IMR-90 (cell line): ENCODE measurements around the gene PDE4B. TPM values are rescaled to one million over a fixed set of nuclear protein-coding genes. Genes with fewer than 3 reads are reported as not detected.

Experiments used
- ATAC-seq: fragments of 200-7000 bp; cut with Tn5 transposase; 2 replicates; pipeline ENCODE4 v1.9.1; 2020; ENCODE audit warnings: low read depth, mild to moderate bottlenecking, moderate library complexity
- BruUV-seq: library from RNA; stranded (reverse); fragments of 400-500 nt; replicated peaks from 2 replicates; lab custom pipeline; 2021; lab: Mats Ljungman, UMichigan
- CTCF ChIA-PET: fragments of 300-600 bp; formaldehyde crosslinking; extraction: SDS; loops from one replicate; lab custom pipeline; 2021; ENCODE audit warnings: antibody characterized with exemption; lab: Yijun Ruan, JAX
- POLR2A ChIA-PET: fragments of 300-600 bp; sonication (Branson Sonifier 250); formaldehyde crosslinking; loops from one replicate; lab custom pipeline; 2022; ENCODE audit warnings: antibody characterized with exemption; ENCODE audit not compliant: unreplicated experiment; lab: Charles Lee
- DNase-seq: peaks from one replicate; pipeline ENCODE4 v3.0.0; 2013
- H2AFZ ChIP-seq: replicated peaks from 2 replicates; pipeline ENCODE3; 2013; ENCODE audit warnings: low read length, mild to moderate bottlenecking; ENCODE audit not compliant: poor library complexity
- H2AK5ac ChIP-seq: 2 replicates; pipeline ENCODE4 v1.6.1; 2013; ENCODE audit warnings: low read depth, low read length, inconsistent platforms
- H2AK9ac ChIP-seq: replicated peaks from 2 replicates; pipeline ENCODE3; 2013; ENCODE audit warnings: mild to moderate bottlenecking, low read depth, low read length, moderate library complexity; ENCODE audit not compliant: poor library complexity
- H2BK120ac ChIP-seq: 2 replicates; pipeline ENCODE4 v1.6.1; 2013; ENCODE audit warnings: low read depth, low read length, inconsistent platforms
- H2BK15ac ChIP-seq: 3 replicates; pipeline ENCODE4 v1.6.1; 2013; ENCODE audit warnings: low read depth, low read length, inconsistent platforms
- H2BK20ac ChIP-seq: 2 replicates; pipeline ENCODE4 v1.6.1; 2013; ENCODE audit warnings: low read depth, mild to moderate bottlenecking, inconsistent platforms, low read length, moderate library complexity
- H2BK5ac ChIP-seq: 2 replicates; pipeline ENCODE4 v1.6.1; 2013; ENCODE audit warnings: mild to moderate bottlenecking, low read depth, low read length, inconsistent platforms; ENCODE audit not compliant: poor library complexity, severe bottlenecking
- H3K14ac ChIP-seq: replicated peaks from 2 replicates; pipeline ENCODE4 v1.6.1; 2013; ENCODE audit warnings: low read depth, low read length, inconsistent platforms
- H3K18ac ChIP-seq: 2 replicates; pipeline ENCODE4 v1.6.1; 2013; ENCODE audit warnings: low read depth, low read length, control low read depth
- H3K23ac ChIP-seq: 2 replicates; pipeline ENCODE4 v1.6.1; 2013; ENCODE audit warnings: low read depth, low read length, inconsistent platforms
- H3K27ac ChIP-seq: 2 replicates; pipeline ENCODE4 v1.5.1; 2013; ENCODE audit warnings: mild to moderate bottlenecking, control low read depth, low read length; ENCODE audit not compliant: insufficient read depth
- H3K27me3 ChIP-seq: 2 replicates; pipeline ENCODE4 v1.6.1; 2013; ENCODE audit warnings: low read length; ENCODE audit not compliant: control insufficient read depth, insufficient read depth
- H3K36me3 ChIP-seq: 2 replicates; pipeline ENCODE4 v1.6.1; 2013; ENCODE audit warnings: low read length, mixed read lengths; ENCODE audit not compliant: control insufficient read depth, insufficient read depth
- H3K4ac ChIP-seq: 2 replicates; pipeline ENCODE4 v1.6.1; 2013; ENCODE audit warnings: low read depth, low read length, inconsistent platforms
- H3K4me1 ChIP-seq: 2 replicates; pipeline ENCODE4 v1.6.1; 2013; ENCODE audit warnings: low read length, mixed read lengths; ENCODE audit not compliant: control insufficient read depth, insufficient read depth
- H3K4me2 ChIP-seq: 2 replicates; pipeline ENCODE4 v1.6.1; 2013; ENCODE audit warnings: low read depth, mild to moderate bottlenecking, control low read depth, low read length, moderate library complexity
- H3K4me3 ChIP-seq: 2 replicates; pipeline ENCODE4 v1.5.1; 2013; ENCODE audit warnings: low read depth, mild to moderate bottlenecking, control low read depth, low read length, moderate library complexity; ENCODE audit not compliant: insufficient read depth
- H3K56ac ChIP-seq: 2 replicates; pipeline ENCODE4 v1.6.1; 2013; ENCODE audit warnings: low read length, inconsistent platforms; ENCODE audit not compliant: insufficient read depth; ENCODE audit errors: extremely low read depth
- H3K79me1 ChIP-seq, 2 experiments: 2 replicates each; pipeline ENCODE4 v1.6.1; 2013; ENCODE audit warnings: low read length in 2 of 2, inconsistent platforms in 1 of 2, low read depth in 1 of 2
- H3K9ac ChIP-seq: 2 replicates; pipeline ENCODE4 v1.6.1; 2013; ENCODE audit warnings: low read depth, low read length, control low read depth
- H3K9me1 ChIP-seq: 2 replicates; pipeline ENCODE4 v1.6.1; 2013; ENCODE audit warnings: low read length, inconsistent platforms; ENCODE audit not compliant: insufficient read depth
- H3K9me3 ChIP-seq: 2 replicates; pipeline ENCODE4 v1.6.1; 2013; ENCODE audit warnings: low read length; ENCODE audit not compliant: control insufficient read depth, insufficient read depth
- H4K20me1 ChIP-seq: 2 replicates; pipeline ENCODE4 v1.6.1; 2013; ENCODE audit warnings: low read length, inconsistent platforms; ENCODE audit not compliant: insufficient read depth
- H4K5ac ChIP-seq: 2 replicates; pipeline ENCODE4 v1.6.1; 2013; ENCODE audit warnings: mild to moderate bottlenecking, low read depth, low read length, control low read depth
- H4K8ac ChIP-seq, 2 experiments: 2 replicates each; pipeline ENCODE4 v1.6.1; 2013; ENCODE audit warnings: low read depth in 2 of 2, low read length in 2 of 2, control low read depth in 1 of 2, inconsistent platforms in 1 of 2
- H4K91ac ChIP-seq: 2 replicates; pipeline ENCODE4 v1.6.1; 2013; ENCODE audit warnings: low read depth, low read length, inconsistent platforms; ENCODE audit not compliant: insufficient read depth
- BHLHE40 ChIP-seq: fragments of 150-350 bp; IDR thresholded peaks from 2 replicates; pipeline ENCODE4 v1.6.1; 2016; ENCODE audit warnings: mild to moderate bottlenecking, low read depth, low read length
- CEBPB ChIP-seq: IDR thresholded peaks from 2 replicates; pipeline ENCODE4 v1.6.1; 2012; ENCODE audit warnings: low read depth, low read length, improper control_type of control experiment
- CHD1 ChIP-seq: IDR thresholded peaks from 2 replicates; pipeline ENCODE4 v1.6.1; 2012; ENCODE audit warnings: low read depth, low read length, improper control_type of control experiment
- CTCF ChIP-seq: conservative IDR thresholded peaks from 2 replicates; pipeline ENCODE4 v1.5.1; 2012; ENCODE audit warnings: mild to moderate bottlenecking, low read depth, low read length, improper control_type of control experiment
- ELK1 ChIP-seq: fragments of 150-350 bp; IDR thresholded peaks from 2 replicates; pipeline ENCODE4 v1.6.1; 2016; ENCODE audit warnings: low read depth, mild to moderate bottlenecking, low read length, moderate library complexity, borderline replicate concordance
- MAZ ChIP-seq: IDR thresholded peaks from 2 replicates; pipeline ENCODE4 v1.6.1; 2012; ENCODE audit warnings: low read depth, mild to moderate bottlenecking, low read length, improper control_type of control experiment, moderate library complexity, borderline replicate concordance
- MXI1 ChIP-seq: IDR thresholded peaks from 2 replicates; pipeline ENCODE4 v1.6.1; 2012; ENCODE audit warnings: low read depth, mild to moderate bottlenecking, low read length, moderate library complexity, borderline replicate concordance
- NFE2L2 ChIP-seq: fragments of 150-350 bp; IDR thresholded peaks from 2 replicates; pipeline ENCODE4 v1.6.1; 2016; ENCODE audit warnings: low read depth, mild to moderate bottlenecking, low read length
- POLR2A ChIP-seq: IDR thresholded peaks from 2 replicates; pipeline ENCODE4 v1.6.1; 2012; ENCODE audit warnings: mild to moderate bottlenecking, low read depth, low read length
- RAD21 ChIP-seq: IDR thresholded peaks from 2 replicates; pipeline ENCODE4 v1.6.1; 2012; ENCODE audit warnings: low read length, improper control_type of control experiment
- RCOR1 ChIP-seq: IDR thresholded peaks from 2 replicates; pipeline ENCODE4 v1.6.1; 2012; ENCODE audit warnings: mild to moderate bottlenecking, low read length, improper control_type of control experiment; ENCODE audit not compliant: insufficient replicate concordance
- RFX5 ChIP-seq: IDR thresholded peaks from 2 replicates; pipeline ENCODE4 v1.8.0; 2012; ENCODE audit warnings: low read depth, mild to moderate bottlenecking, low read length, moderate library complexity
- SMC3 ChIP-seq: fragments of 150-350 bp; IDR thresholded peaks from 2 replicates; pipeline ENCODE4 v1.6.1; 2016; ENCODE audit warnings: low read depth, mild to moderate bottlenecking, antibody characterized with exemption, low read length, moderate library complexity
- USF2 ChIP-seq: fragments of 150-350 bp; IDR thresholded peaks from 2 replicates; pipeline ENCODE4 v1.6.1; 2017; ENCODE audit warnings: mild to moderate bottlenecking, antibody characterized with exemption, low read length, low read depth
- WGBS, 2 experiments: methylation state at CpG; one replicate each; pipeline versions ENCODE4 v1.1.5 to v1.1.7; 2013; ENCODE audit warnings: missing lambda C conversion rate in 2 of 2; ENCODE audit not compliant: insufficient read length in 1 of 2; ENCODE audit errors: extremely low coverage in 2 of 2; 5-methylcytosine and 5-hydroxymethylcytosine counted together
- dilution Hi-C: fragments of 300-500 bp; cut with HindIII; formaldehyde crosslinking; loops from one replicate; pipeline ENCODE4 v1.14.3; 2018; ENCODE audit warnings: low sequenced_read_pairs; ENCODE audit not compliant: unreplicated experiment
- in situ Hi-C: fragments of 300-500 bp; cut with MboI; formaldehyde crosslinking; loops from 3 replicates; pipeline ENCODE4 v1.14.3; 2019; ENCODE audit warnings: low sequenced_read_pairs, inconsistent platforms, mixed read lengths
- intact Hi-C: fragments of 100-400 bp; cut with micrococcal nuclease; formaldehyde crosslinking; loops from 2 replicates; pipeline ENCODE4 v1.10.0; 2022
- polyA plus RNA-seq, 3 experiments: library from polyadenylated mRNA; depleted of rRNA; stranded (reverse); fragments of >200 nt; gene quantifications; 2 replicates each; pipeline ENCODE4 v1.2.3, GENCODE V29; 2012; ENCODE audit warnings: low replicate concordance in 1 of 3
- total RNA-seq: library from RNA; depleted of rRNA; stranded (reverse); fragments of >200 nt; gene quantifications from 2 replicates; pipeline ENCODE4 v1.2.3, GENCODE V29; 2012

The PDE4B gene
- total and polyA plus RNA-seq, 2 of the 4 experiments (the other 2 are of a cell fraction) = 5.8 to 21.3 TPM

- Histone ChIP-seq H4K5ac (no peak overlapping the region; the same call in 1 of the 2 replicates), H4K20me1 (no peaks in the 10 kb centered on the region), H2AK5ac (no peak overlapping the region), H2AK9ac (no peak overlapping the region), H3K4ac (no peak overlapping the region), H3K27ac (no peak overlapping the region), H2AFZ (peak overlapping the region; percentile 13), H3K14ac (peak overlapping the region; percentile 39; the same call in 1 of the 2 replicates), H2BK120ac (no peak overlapping the region), H3K9me3 (no peaks in the 10 kb centered on the region), H2BK15ac (no peak overlapping the region), H3K56ac (no peak overlapping the region), H4K8ac (0 out of 4 replicates have a peak overlapping the region, but pooled peaks of 1 of the 2 experiments have one; percentile 19), H4K91ac (no peak overlapping the region), H3K36me3 (no peaks in the 10 kb centered on the region), H3K9ac (no peak overlapping the region), H3K79me1 (no peaks in the 10 kb centered on the region), H3K18ac (no peak overlapping the region), H3K23ac (no peak overlapping the region), H3K9me1 (no peaks in the 10 kb centered on the region), H3K4me1 (peaks cover 1% of the 10 kb centered on the region), H2BK5ac (no peak overlapping the region), H3K4me2 (no peak overlapping the region), H2BK20ac (no peak overlapping the region), H3K27me3 (no peaks in the 10 kb centered on the region), H3K4me3 (no peak overlapping the region)
- dilution Hi-C loops = no loop called here
- DNase-seq (peak; percentile 23), ATAC-seq (no peak)
- no TSS peak for BruUV-seq
- ChIA-PET CTCF (interaction anchor here (0.5 kb wide), 1 partner anchor 1615 kb away, joined by 3 read pairs; no protein-coding TSS in a partner anchor), POLR2A (no interaction called here)
- 100% methylated on average over 1 of the region's 3 CpGs; no CpG with 5 or more reads in 1 of the 2 experiments for whole genome bisulfite sequencing, 2 experiments
- in situ Hi-C loops = no loop called here
- intact Hi-C loops = loop anchor here (5.0 kb wide), 1 partner anchor 34 kb away; no protein-coding TSS in a partner anchor
- TF ChIP-seq RAD21 (no peak), CEBPB (no peak), ELK1 (no peak), RFX5 (no peak), MAZ (no peak), NFE2L2 (no peak), RCOR1 (no peak), CTCF (no peak), BHLHE40 (no peak), USF2 (no peak), CHD1 (no peak), POLR2A (no peak), SMC3 (no peak), MXI1 (no peak)
These were observed 524.0 kb downstream of the PDE4B start for GRCh38 chr1:66316464-66317247.
